Heart left ventricle (tissue), 16 donors: ENCODE results near the gene FLNB. TPM values are rescaled to one million over a fixed set of nuclear protein-coding genes. Genes with fewer than 3 reads are reported as not detected.

ENCODE experiments used
- ATAC-seq, 4 donors: fragments of 200-7000 bp; cut with Tn5 transposase; one replicate each; pipeline ENCODE4 v1.9.1; 2020 to 2022; ENCODE audit warnings: moderate library complexity in 4 of 4, mild to moderate bottlenecking in 3 of 4, moderate number of reproducible peaks in 1 of 4
- DNase-seq, 5 donors: peaks; one replicate each; pipeline ENCODE4 v3.0.0-alpha.2; 2020
- H3K27ac ChIP-seq, 12 donors: fragments of 200-600 bp; sonication (generic) in 4 of 12; one replicate each; pipeline versions ENCODE4 v1.5.0 to v1.8.0; 2016 to 2022; ENCODE audit warnings: mild to moderate bottlenecking in 2 of 12
- H3K27me3 ChIP-seq, 9 donors: fragments of 200-600 bp; sonication (generic) in 2 of 9; one replicate each; pipeline versions ENCODE4 v1.5.1 to v1.8.0; 2016 to 2022; ENCODE audit warnings: mild to moderate bottlenecking in 3 of 9
- H3K36me3 ChIP-seq, 9 donors: fragments of 200-600 bp; sonication (generic) in 2 of 9; one replicate each; pipeline versions ENCODE4 v1.5.0 to v1.8.0; 2018 to 2022; ENCODE audit warnings: mild to moderate bottlenecking in 2 of 9
- H3K4me1 ChIP-seq, 12 donors: fragments of 200-600 bp; sonication (generic) in 4 of 12; one replicate each; pipeline versions ENCODE4 v1.5.0 to v1.8.0; 2016 to 2022; ENCODE audit warnings: mild to moderate bottlenecking in 3 of 12
- H3K4me3 ChIP-seq, 12 donors: fragments of 200-600 bp; sonication (generic) in 4 of 12; one replicate each; pipeline versions ENCODE4 v1.5.0 to v1.8.0; 2017 to 2022; ENCODE audit warnings: mild to moderate bottlenecking in 9 of 12, moderate library complexity in 4 of 12
- H3K9me3 ChIP-seq, 12 donors: fragments of 200-600 bp; sonication (generic) in 4 of 12; one replicate each; pipeline versions ENCODE4 v1.5.0 to v1.8.0; 2016 to 2022; ENCODE audit warnings: mild to moderate bottlenecking in 1 of 12
- POLR2A ChIP-seq, 2 donors: fragments of 450-650 bp; IDR thresholded peaks; one replicate each; pipeline ENCODE4 v1.6.1; 2017; ENCODE audit warnings: antibody characterized with exemption in 2 of 2, mild to moderate bottlenecking in 2 of 2, moderate library complexity in 2 of 2
- WGBS, 4 donors: extraction: QIAGEN DNeasy Blood & Tissue Kit in 2 of 4; methylation state at CpG; one replicate each; pipeline versions ENCODE4 v1.1.5 to v1.1.7; 2013 to 2018; 5-methylcytosine and 5-hydroxymethylcytosine counted together
- intact Hi-C, 10 donors: fragments of 100-400 bp; cut with DNase I; formaldehyde crosslinking; loops; one replicate each; pipeline versions ENCODE4 v1.11.1 to v1.14.2; 2022
- polyA plus RNA-seq, 2 donors: library from polyadenylated mRNA; stranded (reverse); fragments of 200-250 nt; gene quantifications; one replicate each; pipeline ENCODE4 v1.2.3, GENCODE V29; 2013
- total RNA-seq, 9 donors: library from RNA; depleted of rRNA in 2 of 9; stranded (reverse); fragments of >200 nt in 2 of 9; fragmentation: NEBNext Ultra II Directional in 3 of 9; extraction: Animal tissue kit (Norgen Biotek cat#: 25700) in 3 of 9; gene quantifications; one replicate each; pipeline versions ENCODE4 v1.1.0 to v1.2.4, GENCODE V29; 2016 to 2023
- TF ChIP-seq, protein P1 (sequence below), 12 donors: fragments of 200-600 bp; sonication (generic) in 4 of 12; IDR thresholded peaks; one replicate each; pipeline versions ENCODE4 v1.5.0 to v1.8.0; 2018 to 2022; ENCODE audit warnings: antibody characterized with exemption in 12 of 12, mild to moderate bottlenecking in 5 of 12
- donor health status: ischemic (EF 13 %, LVEDD 7.1; RV severe dilation, severe dysfunction).
- donor health status: healthy with polysubstance abuse.
- donor health status: DM: no; HTN: yes; CAD: no.
- donor health status: DM: no; HTN: no; CAD: no.
- donor health status: ischemic (EF 25% LVEDD 6.9; RV normal size, moderate dysfunction).
- donor health status: ischemic (EF 25% LVEDD 5.7; RV mildly dilated, moderate dysfunction).
- donor health status: healthy.
- donor health status: DM: yes; HTN: yes; CAD: no.
- donor health status: ischemic (EF 35%, LVEDD 5.7; RV mildly dilated, moderate dysfunction).
- donor health status: nonischemic (EF 11% LVEDD 7.7; RV severe dilation, severe dysfunction).
- donor health status: DM: yes; HTN: yes; CAD: no.
- donor health status: PGD.
- donor health status: ischemic (EF 29% LVEDD 5.4; RV normal size, mild dysfunction).
- donor health status: nonischemic (EF 23%, LVEDD 6.1; RV moderate dilation, normal function).

FLNB gene
- total and polyA plus RNA-seq, 11 donors = 30.5 to 75.6 (median 40.6) TPM

DNA sequence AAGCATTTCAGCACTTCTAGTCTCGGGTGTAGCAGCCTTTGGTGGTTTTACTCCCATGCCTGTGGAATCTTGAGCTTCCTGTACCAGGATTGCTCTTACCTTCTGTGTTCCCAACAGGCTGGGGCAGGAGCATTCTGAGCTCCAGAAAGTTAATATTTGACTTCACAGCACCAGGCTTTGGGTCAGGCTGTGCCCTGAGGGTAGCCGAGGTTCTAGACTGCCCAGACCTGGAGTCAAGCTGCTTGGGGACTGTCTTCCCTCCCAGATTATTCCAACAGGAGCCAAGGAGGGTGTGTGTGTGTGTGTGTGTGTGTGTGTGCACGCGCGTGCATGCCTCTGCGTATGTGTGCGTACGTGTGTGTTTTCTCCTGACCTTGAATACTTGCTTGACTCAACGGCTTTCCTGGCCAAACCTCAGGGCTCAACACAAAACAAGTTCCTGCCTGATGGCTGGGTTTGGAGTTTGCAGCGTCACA, 94.8 kb downstream of the FLNB start:
- peaks cover 0 to 13% (median 0%) of the 10 kb centered on the region in 12 donors for H3K4me1 ChIP-seq
- DNase-seq (no peak), ATAC-seq (no peak)
- H3K4me3 ChIP-seq = no peak overlapping the region
- H3K9me3 ChIP-seq = no peaks in the 10 kb centered on the region
- 88 to 90% (median 89%) methylated on average over 10 of the region's 10 CpGs for WGBS, 4 donors
- H3K27me3 ChIP-seq = no peaks in the 10 kb centered on the region
- peaks cover 0 to 97% (median 77%) of the 10 kb centered on the region in 9 donors for H3K36me3 ChIP-seq
- TF ChIP-seq POLR2A (IDR thresholded peaks at IDR 0.05) = no peak
- TF ChIP-seq, protein P1, sequence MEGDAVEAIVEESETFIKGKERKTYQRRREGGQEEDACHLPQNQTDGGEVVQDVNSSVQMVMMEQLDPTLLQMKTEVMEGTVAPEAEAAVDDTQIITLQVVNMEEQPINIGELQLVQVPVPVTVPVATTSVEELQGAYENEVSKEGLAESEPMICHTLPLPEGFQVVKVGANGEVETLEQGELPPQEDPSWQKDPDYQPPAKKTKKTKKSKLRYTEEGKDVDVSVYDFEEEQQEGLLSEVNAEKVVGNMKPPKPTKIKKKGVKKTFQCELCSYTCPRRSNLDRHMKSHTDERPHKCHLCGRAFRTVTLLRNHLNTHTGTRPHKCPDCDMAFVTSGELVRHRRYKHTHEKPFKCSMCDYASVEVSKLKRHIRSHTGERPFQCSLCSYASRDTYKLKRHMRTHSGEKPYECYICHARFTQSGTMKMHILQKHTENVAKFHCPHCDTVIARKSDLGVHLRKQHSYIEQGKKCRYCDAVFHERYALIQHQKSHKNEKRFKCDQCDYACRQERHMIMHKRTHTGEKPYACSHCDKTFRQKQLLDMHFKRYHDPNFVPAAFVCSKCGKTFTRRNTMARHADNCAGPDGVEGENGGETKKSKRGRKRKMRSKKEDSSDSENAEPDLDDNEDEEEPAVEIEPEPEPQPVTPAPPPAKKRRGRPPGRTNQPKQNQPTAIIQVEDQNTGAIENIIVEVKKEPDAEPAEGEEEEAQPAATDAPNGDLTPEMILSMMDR (IDR thresholded peaks at IDR 0.05) = no peak
- peak overlapping the region in 1 of 12 donors; percentile 74 for H3K27ac ChIP-seq
- intact Hi-C loops = no loop called here

DNA sequence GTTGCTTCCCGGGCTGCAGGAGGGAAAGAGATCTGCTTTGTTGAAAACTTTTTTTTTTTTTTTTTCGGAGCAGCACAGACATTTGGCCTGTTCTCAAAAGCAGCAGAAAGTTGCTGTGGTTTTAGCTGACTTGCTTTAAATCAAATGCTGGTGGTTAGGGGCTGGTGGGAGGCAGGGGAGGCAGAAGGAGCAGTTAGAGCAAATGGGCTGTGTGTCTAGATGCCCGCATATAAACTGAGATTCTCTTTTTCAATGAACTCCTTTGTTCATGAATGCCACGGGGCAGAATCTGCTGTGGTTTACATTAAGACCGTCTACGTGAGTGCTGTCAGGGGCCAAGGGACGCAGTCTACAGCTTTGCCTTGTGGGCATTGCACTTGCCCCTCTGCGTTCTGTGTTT, 95.9 kb downstream of the FLNB start:
- H3K36me3 ChIP-seq = peaks cover 2 to 97% (median 77%) of the 10 kb centered on the region in 9 donors
- intact Hi-C loops = no loop called here

DNA sequence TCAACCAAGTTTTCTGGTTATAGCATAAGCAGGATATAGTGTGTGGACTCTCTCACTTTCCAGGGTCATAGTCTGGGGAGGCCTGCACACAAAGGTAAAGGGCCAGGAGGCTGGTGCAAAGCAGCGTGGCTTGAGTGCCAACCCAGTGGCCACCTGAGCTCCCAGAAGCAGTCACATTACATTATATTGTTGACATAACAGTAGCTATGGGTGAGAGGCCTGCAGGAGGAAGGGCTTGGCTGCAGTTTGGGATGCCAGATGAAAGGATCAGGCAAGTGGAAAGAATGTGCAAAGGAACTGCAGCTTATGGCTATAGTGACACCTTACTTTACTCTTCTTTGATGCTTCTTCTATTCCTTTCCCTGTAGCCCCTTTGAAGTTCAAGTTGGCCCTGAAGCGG, 96.5 kb downstream of the FLNB start:
- Histone ChIP-seq H3K36me3 (peaks cover 2 to 97% (median 79%) of the 10 kb centered on the region in 9 donors), H3K9me3 (no peaks in the 10 kb centered on the region), H3K27ac (no peak overlapping the region), H3K4me1 (peaks cover 0 to 6% (median 0%) of the 10 kb centered on the region in 12 donors), H3K27me3 (no peaks in the 10 kb centered on the region), H3K4me3 (no peak overlapping the region)
- WGBS, 4 donors = 95 to 97% (median 97%) methylated on average over 2 of the region's 2 CpGs
- DNase-seq = no peak
- TF ChIP-seq POLR2A (IDR thresholded peaks at IDR 0.05) = no peak
- TF ChIP-seq, protein P1 (IDR thresholded peaks at IDR 0.05) = no peak
- intact Hi-C loops = no loop called here
- no peak for ATAC-seq

More for the DNA sequence above, 95.9 kb downstream of the FLNB start:
- Histone ChIP-seq H3K4me3 (no peak overlapping the region), H3K27ac (peak overlapping the region in 1 of 12 donors; percentile 74), H3K9me3 (no peaks in the 10 kb centered on the region), H3K27me3 (no peaks in the 10 kb centered on the region), H3K4me1 (peaks cover 0 to 11% (median 0%) of the 10 kb centered on the region in 12 donors)
- no peak for DNase-seq
- WGBS, 4 donors = 89 to 93% (median 92%) methylated on average over 8 of the region's 8 CpGs
- no peak for ATAC-seq
- TF ChIP-seq POLR2A (IDR thresholded peaks at IDR 0.05) = no peak
- TF ChIP-seq, protein P1 (IDR thresholded peaks at IDR 0.05) = no peak

DNA sequence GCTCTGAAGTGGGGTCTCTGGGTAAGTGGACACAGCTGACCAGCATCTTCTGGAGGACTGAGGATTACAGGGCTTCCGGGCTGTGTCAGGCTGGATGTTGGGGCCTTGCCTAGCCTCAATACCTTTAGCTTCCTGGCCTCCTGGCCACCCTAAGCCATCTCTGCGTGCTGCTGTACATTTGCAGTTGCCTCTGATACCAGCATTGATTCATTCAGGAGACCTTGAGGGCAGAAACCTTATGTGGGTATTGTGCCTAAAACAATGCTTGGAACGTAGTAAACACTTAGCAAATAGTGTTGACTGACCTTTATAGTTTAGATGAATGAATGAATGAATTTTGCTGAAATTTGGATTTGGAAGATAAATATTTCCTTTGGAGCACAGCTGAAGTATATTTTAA, 97.0 kb downstream of the FLNB start:
- 94 to 98% (median 96%) methylated on average over 3 of the region's 3 CpGs for WGBS, 4 donors

More for the DNA sequence above, 97.0 kb downstream of the FLNB start:
- peaks cover 0 to 6% (median 0%) of the 10 kb centered on the region in 12 donors for H3K4me1 ChIP-seq
- no peak for ATAC-seq
- intact Hi-C loops = no loop called here
- TF ChIP-seq, protein P1 (IDR thresholded peaks at IDR 0.05) = no peak
- no peak for TF ChIP-seq POLR2A (IDR thresholded peaks at IDR 0.05)
- H3K36me3 ChIP-seq = peaks cover 2 to 97% (median 80%) of the 10 kb centered on the region in 9 donors
- H3K27me3 ChIP-seq = no peaks in the 10 kb centered on the region
- H3K9me3 ChIP-seq = no peaks in the 10 kb centered on the region
- no peak for DNase-seq
- H3K4me3 ChIP-seq = no peak overlapping the region
- H3K27ac ChIP-seq = no peak overlapping the region
